CD14-positive monocyte (primary cell): Measurements from ENCODE around the gene LOXL3. TPM values are rescaled to one million over a fixed set of nuclear protein-coding genes. Genes with fewer than 3 reads are reported as not detected.

Source experiments
- DNase-seq, 3 donors: peaks; one replicate each; pipeline ENCODE4 v3.0.0-alpha.2; 2011 to 2022
- H2AFZ ChIP-seq: 2 replicates; pipeline ENCODE4 v1.6.0; 2012; ENCODE audit warnings: mild to moderate bottlenecking, low read depth, low read length, inconsistent platforms; ENCODE audit not compliant: insufficient read depth, poor library complexity, severe bottlenecking
- H3K27ac ChIP-seq, 2 donors: 1 replicate in 1 of 2; 2 replicates in 1 of 2; pipeline ENCODE4 v1.5.1; 2012 to 2013; ENCODE audit warnings: low read length in 2 of 2, control low read depth in 1 of 2, inconsistent platforms in 1 of 2, low read depth in 1 of 2, mild to moderate bottlenecking in 1 of 2
- H3K27me3 ChIP-seq, 2 donors: one replicate each; pipeline versions ENCODE4 v1.6.0 to v1.6.1; 2011 to 2013; ENCODE audit warnings: low read length in 2 of 2; ENCODE audit not compliant: control insufficient read depth in 2 of 2, insufficient read depth in 2 of 2
- H3K36me3 ChIP-seq, 2 donors: replicated peaks in 1 of 2; 1 replicate in 1 of 2; 2 replicates in 1 of 2; pipeline versions ENCODE4 v1.5.1 to v1.6.1; 2012 to 2013; ENCODE audit warnings: low read length in 2 of 2, control low read depth in 1 of 2, inconsistent platforms in 1 of 2, mild to moderate bottlenecking in 1 of 2; ENCODE audit not compliant: insufficient read depth in 2 of 2, control insufficient read depth in 1 of 2
- H3K4me1 ChIP-seq, 2 donors: 1 replicate in 1 of 2; 2 replicates in 1 of 2; pipeline versions ENCODE4 v1.5.1 to v1.6.1; 2012 to 2013; ENCODE audit warnings: low read length in 2 of 2, control low read depth in 1 of 2, inconsistent platforms in 1 of 2, mild to moderate bottlenecking in 1 of 2, moderate library complexity in 1 of 2; ENCODE audit not compliant: insufficient read depth in 2 of 2, control insufficient read depth in 1 of 2
- H3K4me2 ChIP-seq: replicated peaks from 2 replicates; pipeline ENCODE3; 2012; ENCODE audit warnings: low read length, moderate library complexity, mild to moderate bottlenecking; ENCODE audit not compliant: poor library complexity, severe bottlenecking; ENCODE audit errors: extremely low read depth
- H3K4me3 ChIP-seq, 3 experiments: fragments of 200-600 bp in 1 of 3; sonication (generic) in 1 of 3; replicated peaks in 1 of 3; 1 replicate in 2 of 3; 2 replicates in 1 of 3; pipeline ENCODE4 v1.5.1; 2011 to 2013; ENCODE audit warnings: low read length in 3 of 3, mild to moderate bottlenecking in 3 of 3, control low read depth in 2 of 3, low read depth in 2 of 3, inconsistent platforms in 1 of 3, moderate library complexity in 1 of 3
- H3K79me2 ChIP-seq: 2 replicates; pipeline ENCODE4 v1.6.0; 2012; ENCODE audit warnings: mild to moderate bottlenecking, control low read depth, inconsistent platforms, low read length, moderate library complexity; ENCODE audit not compliant: insufficient read depth
- H3K9ac ChIP-seq: 2 replicates; pipeline ENCODE4 v1.6.0; 2017; ENCODE audit warnings: low read length, mild to moderate bottlenecking; ENCODE audit not compliant: insufficient read depth, poor library complexity, severe bottlenecking
- H3K9me3 ChIP-seq, 2 donors: replicated peaks in 1 of 2; 1 replicate in 1 of 2; 2 replicates in 1 of 2; pipeline versions ENCODE4 v1.5.1 to v1.6.1; 2012 to 2013; ENCODE audit warnings: low read length in 2 of 2, control low read depth in 1 of 2; ENCODE audit not compliant: control insufficient read depth in 1 of 2, insufficient read depth in 1 of 2
- H4K20me1 ChIP-seq: 2 replicates; pipeline ENCODE4 v1.6.0; 2012; ENCODE audit warnings: mild to moderate bottlenecking, low read length, control low read depth, moderate library complexity; ENCODE audit not compliant: insufficient read depth
- H3K27ac Mint-ChIP-seq, 7 donors: one replicate each; pipeline ENCODE4 v1.8.0; 2020; ENCODE audit warnings: mild to moderate bottlenecking in 7 of 7, mixed read lengths in 7 of 7, moderate library complexity in 6 of 7, inconsistent platforms in 2 of 7
- H3K27me3 Mint-ChIP-seq, 3 donors: one replicate each; pipeline ENCODE4 v1.8.0; 2021 to 2022; ENCODE audit warnings: low read depth in 3 of 3, mild to moderate bottlenecking in 3 of 3, mixed read lengths in 3 of 3, moderate library complexity in 3 of 3, inconsistent platforms in 1 of 3
- H3K36me3 Mint-ChIP-seq, 2 donors: one replicate each; pipeline ENCODE4 v1.8.0; 2020; ENCODE audit warnings: mixed read lengths in 2 of 2, inconsistent platforms in 1 of 2, mild to moderate bottlenecking in 1 of 2
- H3K4me1 Mint-ChIP-seq: one replicate; pipeline ENCODE4 v1.8.0; 2020; ENCODE audit warnings: mild to moderate bottlenecking, mixed read lengths
- H3K4me3 Mint-ChIP-seq, 2 donors: one replicate each; pipeline ENCODE4 v1.8.0; 2020; ENCODE audit warnings: mild to moderate bottlenecking in 2 of 2, mixed read lengths in 2 of 2, moderate library complexity in 1 of 2
- H3K9me3 Mint-ChIP-seq, 7 donors: one replicate each; pipeline ENCODE4 v1.8.0; 2020 to 2022; ENCODE audit warnings: mixed read lengths in 7 of 7, mild to moderate bottlenecking in 6 of 7, moderate library complexity in 6 of 7, inconsistent platforms in 2 of 7
- WGBS: methylation state at CpG from one replicate; pipeline ENCODE4 v1.1.5; 2013; ENCODE audit warnings: missing lambda C conversion rate; ENCODE audit not compliant: insufficient coverage; 5-methylcytosine and 5-hydroxymethylcytosine counted together
- intact Hi-C, 2 donors: fragments of 100-400 bp; cut with micrococcal nuclease; formaldehyde crosslinking; loops; one replicate each; pipeline versions ENCODE4 v1.15.0 to v1.15.1; 2023
- polyA plus RNA-seq, 3 donors: library from polyadenylated mRNA; depleted of rRNA in 1 of 3; unstranded in 2 of 3; stranded (reverse) in 1 of 3; fragments of 300-500 nt in 2 of 3; fragments of >200 nt in 1 of 3; fragmentation: Illumina TruSeq in 2 of 3; gene quantifications; 1 replicate in 2 of 3; 2 replicates in 1 of 3; pipeline ENCODE4 v1.2.3, GENCODE V29; 2012 to 2021
- TF ChIP-seq, protein P1 (sequence below): fragments of 200-600 bp; IDR thresholded peaks from one replicate; pipeline ENCODE4 v1.8.0; 2022; ENCODE audit warnings: antibody characterized with exemption, mild to moderate bottlenecking

Gene LOXL3
- polyA plus RNA-seq, 3 donors = 18.2 to 35.0 (median 18.5) TPM

DNA sequence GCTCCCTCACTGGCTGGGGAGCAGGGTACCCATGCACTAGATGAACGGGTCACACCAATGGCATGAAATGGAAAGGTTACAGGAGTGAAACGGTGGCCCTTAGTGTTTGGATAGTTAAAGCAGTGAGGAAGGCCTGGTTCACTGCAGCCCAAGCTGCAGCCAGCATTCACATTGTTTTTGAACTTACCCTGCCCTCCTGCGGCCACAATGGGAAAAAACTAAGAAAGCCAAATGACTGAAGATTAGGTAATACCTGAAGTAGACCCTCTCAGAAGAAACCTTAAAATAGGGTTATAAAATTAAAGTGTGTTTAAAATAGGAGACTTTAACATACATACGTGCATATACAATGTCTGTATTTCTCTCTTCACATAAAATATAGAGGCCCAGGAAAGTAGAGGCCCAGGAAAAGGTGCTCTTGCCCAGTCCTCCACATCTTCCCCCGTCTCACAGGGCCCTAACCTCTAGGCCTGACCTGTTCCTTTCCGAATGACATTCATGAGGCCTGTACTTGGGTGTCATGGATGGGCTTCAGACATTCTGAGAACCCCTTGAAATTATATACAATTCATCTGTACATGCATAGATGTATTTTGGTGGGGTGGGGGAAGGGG is 34.0 kb upstream of the LOXL3 start:
- TF ChIP-seq, protein P1, sequence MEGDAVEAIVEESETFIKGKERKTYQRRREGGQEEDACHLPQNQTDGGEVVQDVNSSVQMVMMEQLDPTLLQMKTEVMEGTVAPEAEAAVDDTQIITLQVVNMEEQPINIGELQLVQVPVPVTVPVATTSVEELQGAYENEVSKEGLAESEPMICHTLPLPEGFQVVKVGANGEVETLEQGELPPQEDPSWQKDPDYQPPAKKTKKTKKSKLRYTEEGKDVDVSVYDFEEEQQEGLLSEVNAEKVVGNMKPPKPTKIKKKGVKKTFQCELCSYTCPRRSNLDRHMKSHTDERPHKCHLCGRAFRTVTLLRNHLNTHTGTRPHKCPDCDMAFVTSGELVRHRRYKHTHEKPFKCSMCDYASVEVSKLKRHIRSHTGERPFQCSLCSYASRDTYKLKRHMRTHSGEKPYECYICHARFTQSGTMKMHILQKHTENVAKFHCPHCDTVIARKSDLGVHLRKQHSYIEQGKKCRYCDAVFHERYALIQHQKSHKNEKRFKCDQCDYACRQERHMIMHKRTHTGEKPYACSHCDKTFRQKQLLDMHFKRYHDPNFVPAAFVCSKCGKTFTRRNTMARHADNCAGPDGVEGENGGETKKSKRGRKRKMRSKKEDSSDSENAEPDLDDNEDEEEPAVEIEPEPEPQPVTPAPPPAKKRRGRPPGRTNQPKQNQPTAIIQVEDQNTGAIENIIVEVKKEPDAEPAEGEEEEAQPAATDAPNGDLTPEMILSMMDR = peak; percentile 83
- peaks cover 31 to 37% of the 10 kb centered on the region in 2 donors for H3K4me1 ChIP-seq
- H3K27ac ChIP-seq = no peak overlapping the region
- no peak overlapping the region for H3K4me3 ChIP-seq
- Mint-ChIP-seq H3K27me3 (peaks cover 0 to under 1% (median 0%) of the 10 kb centered on the region in 3 donors), H3K4me3 (no peak overlapping the region), H3K36me3 (no peaks in the 10 kb centered on the region), H3K4me1 (peaks cover 39% of the 10 kb centered on the region), H3K27ac (peak overlapping the region in 2 of 7 donors; percentile 46 to 69), H3K9me3 (no peaks in the 10 kb centered on the region)
- WGBS = 0% methylated on average over 1 of the region's 6 CpGs
- no peak overlapping the region for H2AFZ ChIP-seq
- peak; percentile 65 to 69 (median 69) for DNase-seq
- no peaks in the 10 kb centered on the region for H3K9me3 ChIP-seq
- no peak overlapping the region for H3K4me2 ChIP-seq
- intact Hi-C loops = loop anchor here (2.0 to 10.0 kb wide), 3 partner anchors 35 to 105 kb away; partner anchors contain the start of genes DOK1 (in 2 of the 2), LOXL3 (in 2 of the 2), CCDC142 (in 1 of the 2) and TTC31 (in 1 of the 2)
- H3K27me3 ChIP-seq = no peaks in the 10 kb centered on the region
- H3K9ac ChIP-seq = no peak overlapping the region
- H3K36me3 ChIP-seq = no peaks in the 10 kb centered on the region
- H3K79me2 ChIP-seq = no peaks in the 10 kb centered on the region
- H4K20me1 ChIP-seq = no peaks in the 10 kb centered on the region

DNA sequence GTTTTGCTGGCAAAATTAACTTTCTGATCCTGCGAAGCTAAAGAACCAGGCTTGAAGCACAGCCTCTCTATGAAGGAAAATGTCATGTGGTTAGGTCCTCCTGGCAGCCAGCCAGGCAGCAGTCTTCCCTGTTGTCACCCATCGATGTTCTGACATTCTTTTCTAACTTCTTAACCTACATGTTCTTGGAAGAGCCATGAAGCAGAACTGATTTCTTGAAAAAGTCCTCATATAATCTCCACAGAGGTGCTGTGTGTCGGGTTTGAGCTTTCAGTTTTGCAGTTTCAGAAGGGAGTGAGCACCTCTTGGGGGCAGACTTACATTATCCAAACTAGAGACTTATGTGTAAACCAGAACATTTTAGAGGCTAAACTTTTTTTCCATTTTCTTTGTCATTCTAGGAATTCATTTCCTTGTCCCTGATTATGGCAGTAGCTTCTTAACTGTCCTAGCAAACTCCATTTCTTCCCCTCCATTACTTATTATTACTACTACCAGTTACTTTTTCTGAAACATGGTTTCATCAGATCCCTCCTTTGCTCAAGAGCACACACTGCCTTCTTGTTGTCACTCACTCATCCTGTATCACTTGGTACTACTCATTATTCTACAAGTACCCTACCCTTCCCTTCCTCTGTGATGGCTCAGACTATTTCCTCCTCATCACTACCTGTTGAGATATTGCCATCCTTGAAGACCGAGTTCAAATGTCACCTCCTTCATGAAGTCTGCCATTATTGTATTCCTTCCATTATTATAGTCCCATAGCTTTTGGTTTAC is 31.9 kb upstream of the LOXL3 start:
- Histone ChIP-seq H3K36me3 (no peaks in the 10 kb centered on the region), H3K4me1 (peaks cover 31 to 37% of the 10 kb centered on the region in 2 donors), H2AFZ (peak overlapping the region; percentile 76), H3K4me3 (peak overlapping the region in 1 of 3 experiments; percentile 47), H3K9ac (no peak overlapping the region), H4K20me1 (no peaks in the 10 kb centered on the region), H3K27me3 (no peaks in the 10 kb centered on the region), H3K27ac (peak overlapping the region in 1 of 2 donors; percentile 57), H3K9me3 (no peaks in the 10 kb centered on the region), H3K79me2 (no peaks in the 10 kb centered on the region), H3K4me2 (peak overlapping the region; percentile 64)
- peaks cover 39% of the 10 kb centered on the region for H3K4me1 Mint-ChIP-seq
- no CpG with 5 or more reads among the region's 4 CpGs for WGBS
- TF ChIP-seq, protein P1 = no peak
- peaks cover 0 to 1% (median 0%) of the 10 kb centered on the region in 3 donors for H3K27me3 Mint-ChIP-seq
- no peaks in the 10 kb centered on the region for H3K36me3 Mint-ChIP-seq
- intact Hi-C loops = loop anchor here (2.0 to 10.0 kb wide), 3 partner anchors 33 to 103 kb away; partner anchors contain the start of genes CCDC142 (in 2 of the 2), DOK1 (in 2 of the 2), LOXL3 (in 2 of the 2) and TTC31 (in 2 of the 2)
- no peak for DNase-seq
- no peaks in the 10 kb centered on the region for H3K9me3 Mint-ChIP-seq
- H3K4me3 Mint-ChIP-seq = peak overlapping the region; percentile 67 to 82
- peak overlapping the region in 5 of 7 donors; percentile 14 to 79 (median 48) for H3K27ac Mint-ChIP-seq
